Glomerular visceral epithelial cell (primary cell): Measurements from ENCODE around the gene CCDC192.

Source experiments
- DNase-seq: peaks from one replicate; pipeline ENCODE4 v3.0.0-alpha.2; 2016; ENCODE audit errors: extremely low spot score

CCDC192 gene

GRCh38 chr5:127981498-127981897 lies 278.3 kb downstream of the CCDC192 start:
- DNase-seq = no peak

GRCh38 chr5:127985811-127986325 lies 282.7 kb downstream of the CCDC192 start:
- DNase-seq = no peak

- DNase-seq = no peak
Observed at GRCh38 chr5:127987354-127988145, 284.4 kb downstream of the CCDC192 start.

GRCh38 chr5:127988146-127988760 lies 285.1 kb downstream of the CCDC192 start:
- DNase-seq = peak; percentile 74
